Tibial nerve (tissue), 4 donors: ENCODE data around the gene SSTR3. TPM values are rescaled to one million over a fixed set of nuclear protein-coding genes. Genes with fewer than 3 reads are reported as not detected.

Experiments used
- DNase-seq, 2 donors: peaks; one replicate each; pipeline ENCODE4 v3.0.0-alpha.2; 2019; ENCODE audit warnings: low spot score in 2 of 2
- H3K27ac ChIP-seq, 4 donors: fragments of 200-600 bp; sonication (generic) in 3 of 4; one replicate each; pipeline ENCODE4 v1.5.1; 2017 to 2019; ENCODE audit warnings: mild to moderate bottlenecking in 1 of 4
- H3K27me3 ChIP-seq, 2 donors: fragments of 200-600 bp; sonication (generic) in 1 of 2; one replicate each; pipeline versions ENCODE4 v1.5.1 to v1.6.0; 2017 to 2019
- H3K36me3 ChIP-seq, 3 donors: fragments of 200-600 bp; sonication (generic); one replicate each; pipeline ENCODE4 v1.5.1; 2018 to 2019
- H3K4me1 ChIP-seq, 4 donors: fragments of 200-600 bp; sonication (generic) in 3 of 4; one replicate each; pipeline ENCODE4 v1.5.1; 2017 to 2019
- H3K4me3 ChIP-seq, 4 donors: fragments of 200-600 bp; sonication (generic) in 3 of 4; one replicate each; pipeline ENCODE4 v1.5.1; 2017 to 2019; ENCODE audit warnings: mild to moderate bottlenecking in 1 of 4, moderate library complexity in 1 of 4
- H3K9me3 ChIP-seq, 4 donors: fragments of 200-600 bp; sonication (generic) in 3 of 4; one replicate each; pipeline ENCODE4 v1.5.1; 2017 to 2019
- EP300 ChIP-seq, 2 donors: sonication (generic); formaldehyde crosslinking; IDR thresholded peaks; one replicate each; pipeline ENCODE4 v1.6.1; 2017; ENCODE audit warnings: antibody characterized with exemption in 2 of 2, mild to moderate bottlenecking in 1 of 2
- POLR2A ChIP-seq, 2 donors: fragments of 450-650 bp; IDR thresholded peaks; one replicate each; pipeline ENCODE4 v1.6.1; 2017; ENCODE audit warnings: antibody characterized with exemption in 2 of 2, mild to moderate bottlenecking in 2 of 2, moderate library complexity in 2 of 2
- WGBS, 2 donors: methylation state at CpG; one replicate each; pipeline ENCODE4 v1.1.5; 2018; 5-methylcytosine and 5-hydroxymethylcytosine counted together
- total RNA-seq, 4 donors: library from RNA; depleted of rRNA; stranded (reverse); fragments of >200 nt; gene quantifications; one replicate each; pipeline ENCODE4 v1.1.0, GENCODE V29; 2016
- TF ChIP-seq, protein P1 (sequence below), 5 experiments: fragments of 200-600 bp in 3 of 5; fragments of 450-650 bp in 2 of 5; sonication (generic) in 3 of 5; IDR thresholded peaks; one replicate each; pipeline ENCODE4 v1.5.1; 2016 to 2019; ENCODE audit warnings: antibody characterized with exemption in 5 of 5, mild to moderate bottlenecking in 3 of 5, moderate library complexity in 2 of 5

The SSTR3 gene
- total RNA-seq, 4 donors from 2014 or later: not detected

DNA sequence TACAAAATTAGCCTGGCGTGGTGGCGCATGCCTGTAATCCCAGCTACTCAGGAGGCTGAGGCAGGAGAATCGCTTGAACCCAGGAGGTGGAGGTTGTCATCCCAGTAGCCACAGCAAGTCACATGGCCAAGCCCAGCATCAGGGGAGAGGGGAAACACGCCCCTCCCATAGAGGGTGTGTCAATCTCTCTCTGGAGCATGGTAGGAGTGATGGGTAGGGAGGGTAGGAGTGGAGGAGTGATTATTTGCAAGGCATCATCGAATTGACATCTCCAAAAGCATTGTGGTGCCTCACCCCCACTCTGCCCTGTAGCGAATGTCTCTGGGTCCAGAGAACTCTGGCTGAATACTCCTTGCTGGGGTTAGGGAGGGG lies 6.1 kb upstream of the SSTR3 start:
- WGBS, 2 donors: 78 to 82% methylated on average over 6 of the region's 6 CpGs
- Histone ChIP-seq H3K36me3 (no peaks in the 10 kb centered on the region), H3K4me1 (peaks cover 0 to 7% (median 0%) of the 10 kb centered on the region in 4 donors), H3K27me3 (peaks cover 0 to 24% of the 10 kb centered on the region in 2 donors), H3K27ac (peak overlapping the region in 1 of 4 donors; percentile 16), H3K9me3 (no peaks in the 10 kb centered on the region), H3K4me3 (no peak overlapping the region)
- TF ChIP-seq EP300 (IDR thresholded peaks at IDR 0.05): no peak
- no peak for TF ChIP-seq POLR2A (IDR thresholded peaks at IDR 0.05)
- TF ChIP-seq, protein P1, sequence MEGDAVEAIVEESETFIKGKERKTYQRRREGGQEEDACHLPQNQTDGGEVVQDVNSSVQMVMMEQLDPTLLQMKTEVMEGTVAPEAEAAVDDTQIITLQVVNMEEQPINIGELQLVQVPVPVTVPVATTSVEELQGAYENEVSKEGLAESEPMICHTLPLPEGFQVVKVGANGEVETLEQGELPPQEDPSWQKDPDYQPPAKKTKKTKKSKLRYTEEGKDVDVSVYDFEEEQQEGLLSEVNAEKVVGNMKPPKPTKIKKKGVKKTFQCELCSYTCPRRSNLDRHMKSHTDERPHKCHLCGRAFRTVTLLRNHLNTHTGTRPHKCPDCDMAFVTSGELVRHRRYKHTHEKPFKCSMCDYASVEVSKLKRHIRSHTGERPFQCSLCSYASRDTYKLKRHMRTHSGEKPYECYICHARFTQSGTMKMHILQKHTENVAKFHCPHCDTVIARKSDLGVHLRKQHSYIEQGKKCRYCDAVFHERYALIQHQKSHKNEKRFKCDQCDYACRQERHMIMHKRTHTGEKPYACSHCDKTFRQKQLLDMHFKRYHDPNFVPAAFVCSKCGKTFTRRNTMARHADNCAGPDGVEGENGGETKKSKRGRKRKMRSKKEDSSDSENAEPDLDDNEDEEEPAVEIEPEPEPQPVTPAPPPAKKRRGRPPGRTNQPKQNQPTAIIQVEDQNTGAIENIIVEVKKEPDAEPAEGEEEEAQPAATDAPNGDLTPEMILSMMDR (IDR thresholded peaks at IDR 0.05): no peak
- DNase-seq: no peak

DNA sequence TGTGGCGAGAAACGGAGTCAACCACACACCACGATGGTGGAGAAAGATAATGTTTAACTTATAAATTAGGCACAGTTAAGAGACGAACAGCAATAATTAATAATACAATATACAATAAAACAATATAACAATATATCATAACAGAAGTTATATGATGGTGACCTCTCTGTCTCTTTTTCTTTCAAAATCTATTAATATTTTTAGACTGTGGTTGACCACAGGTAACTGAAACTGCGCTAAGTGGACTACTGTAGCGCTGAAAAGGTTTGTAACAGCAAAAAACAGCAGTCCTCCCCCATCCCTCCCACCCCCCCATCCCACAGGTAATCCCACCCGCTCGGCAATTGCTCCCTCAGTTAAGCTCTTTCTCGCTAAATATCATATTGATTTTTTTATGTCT lies 3.6 kb upstream of the SSTR3 start:
- no peak for DNase-seq
- no peaks in the 10 kb centered on the region for H3K9me3 ChIP-seq
- no peak overlapping the region for H3K27ac ChIP-seq
- peaks cover 0 to 7% (median 2%) of the 10 kb centered on the region in 4 donors for H3K4me1 ChIP-seq
- no peaks in the 10 kb centered on the region for H3K36me3 ChIP-seq
- 88% methylated on average over 9 of the region's 9 CpGs for WGBS, 2 donors
- H3K27me3 ChIP-seq: peaks cover 0 to 40% of the 10 kb centered on the region in 2 donors
- H3K4me3 ChIP-seq: no peak overlapping the region
- TF ChIP-seq EP300 (IDR thresholded peaks at IDR 0.05) (no peak), POLR2A (IDR thresholded peaks at IDR 0.05) (no peak)
- TF ChIP-seq, protein P1 (IDR thresholded peaks at IDR 0.05): no peak

DNA sequence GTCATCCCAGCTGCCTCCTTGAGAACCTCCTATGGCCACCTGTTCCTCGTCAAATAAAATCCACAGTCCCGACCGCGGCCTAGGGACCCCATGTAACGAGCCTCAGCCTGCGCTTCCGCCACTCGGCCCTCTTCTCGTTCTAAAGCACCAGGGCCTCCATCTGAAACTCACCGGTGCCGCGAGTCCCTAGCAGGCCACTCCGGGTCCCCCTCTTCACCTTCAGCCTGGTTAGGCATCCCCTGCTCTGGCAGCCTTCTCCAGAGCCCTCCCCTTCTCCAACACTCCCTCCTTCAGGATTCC lies 2.4 kb upstream of the SSTR3 start:
- H3K9me3 ChIP-seq: no peaks in the 10 kb centered on the region
- peaks cover 0 to 41% of the 10 kb centered on the region in 2 donors for H3K27me3 ChIP-seq
- no peak overlapping the region for H3K4me3 ChIP-seq
- TF ChIP-seq EP300 (IDR thresholded peaks at IDR 0.05) (no peak), POLR2A (IDR thresholded peaks at IDR 0.05) (no peak)
- TF ChIP-seq, protein P1 (IDR thresholded peaks at IDR 0.05): no peak
- H3K4me1 ChIP-seq: peaks cover 0 to 5% (median under 1%) of the 10 kb centered on the region in 4 donors
- no peaks in the 10 kb centered on the region for H3K36me3 ChIP-seq
- no peak overlapping the region for H3K27ac ChIP-seq
- no peak for DNase-seq
- WGBS, 2 donors: 72 to 81% methylated on average over 13 of the region's 13 CpGs

GRCh38 chr22:37213941-37214730 lies 1.9 kb upstream of the SSTR3 start:
- peaks cover 0 to 5% (median 0%) of the 10 kb centered on the region in 4 donors for H3K4me1 ChIP-seq
- no peak overlapping the region for H3K27ac ChIP-seq
- 83 to 88% methylated on average over 13 of the region's 13 CpGs for WGBS, 2 donors
- no peak for TF ChIP-seq POLR2A (IDR thresholded peaks at IDR 0.05)
- no peaks in the 10 kb centered on the region for H3K36me3 ChIP-seq
- no peak overlapping the region for H3K4me3 ChIP-seq
- peaks cover 0 to 39% of the 10 kb centered on the region in 2 donors for H3K27me3 ChIP-seq
- H3K9me3 ChIP-seq: no peaks in the 10 kb centered on the region
- DNase-seq: no peak

DNA sequence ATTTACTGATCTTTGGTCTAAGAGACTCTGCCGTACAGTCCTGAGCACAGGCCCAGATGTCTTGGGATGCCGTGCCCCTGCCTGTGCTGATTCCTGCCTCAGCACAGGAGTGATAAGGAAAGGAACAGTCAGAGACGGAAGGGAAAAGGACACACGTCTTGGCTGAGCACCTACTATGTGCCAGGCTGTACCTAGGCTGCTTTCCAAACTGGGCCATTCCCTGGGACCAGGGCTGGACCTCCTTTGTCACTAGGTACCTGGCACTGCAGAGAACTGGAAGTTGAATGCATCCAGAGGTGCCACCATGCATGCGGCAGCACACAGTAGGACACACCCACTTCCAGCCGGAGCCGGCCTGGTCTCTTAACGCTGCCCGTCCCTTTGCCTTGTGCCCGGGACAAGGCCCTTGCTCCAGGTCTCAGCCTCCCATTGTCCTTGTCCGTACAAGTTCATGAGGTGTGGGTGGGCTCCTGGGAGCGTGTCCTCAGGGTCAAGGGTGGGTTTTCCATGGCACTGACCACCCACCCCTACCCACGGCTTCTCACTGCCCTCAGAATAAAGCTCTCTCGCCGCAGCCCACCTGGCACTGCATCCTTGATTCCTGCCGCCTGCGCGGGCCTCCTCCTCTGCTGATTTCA lies 1.1 kb upstream of the SSTR3 start:
- Histone ChIP-seq H3K36me3 (no peaks in the 10 kb centered on the region), H3K27ac (no peak overlapping the region), H3K4me1 (peaks cover 0 to 5% (median 0%) of the 10 kb centered on the region in 4 donors), H3K27me3 (peaks cover 0 to 33% of the 10 kb centered on the region in 2 donors), H3K4me3 (no peak overlapping the region), H3K9me3 (no peaks in the 10 kb centered on the region)
- 81 to 85% methylated on average over 18 of the region's 18 CpGs for WGBS, 2 donors
- no peak for DNase-seq
- TF ChIP-seq POLR2A (IDR thresholded peaks at IDR 0.05) (no peak), EP300 (IDR thresholded peaks at IDR 0.05) (no peak)
- TF ChIP-seq, protein P1 (IDR thresholded peaks at IDR 0.05): no peak
